OCI-LY3 (cell line): ENCODE results near the gene SMAD7.

ENCODE experiments used
- H2AFZ ChIP-seq: fragments of 200-600, 300-600 bp; shearing (Covaris generic); 2 replicates; pipeline ENCODE4 v1.6.0; 2014; ENCODE audit warnings: antibody characterized with exemption, low read depth, low read length
- H3K27ac ChIP-seq: fragments of 200-600, 300-600 bp; sonication (generic); 2 replicates; pipeline ENCODE4 v1.5.1; 2014; ENCODE audit warnings: mild to moderate bottlenecking, low read length, moderate library complexity, mixed read lengths
- H3K27me3 ChIP-seq: fragments of 200-600, 300-600 bp; sonication (generic); 2 replicates; pipeline ENCODE4 v1.6.1; 2014; ENCODE audit warnings: low read depth, low read length, mixed read lengths
- H3K36me3 ChIP-seq: fragments of 200-600, 300-600 bp; sonication (generic); replicated peaks from 2 replicates; pipeline ENCODE3; 2014; ENCODE audit warnings: low read depth, low read length, mixed read lengths
- H3K4me1 ChIP-seq: fragments of 300-600, 200-600 bp; sonication (generic); 2 replicates; pipeline ENCODE4 v1.6.1; 2014; ENCODE audit warnings: low read length, mixed read lengths
- H3K4me2 ChIP-seq: fragments of 200-600, 300-600 bp; sonication (generic); 2 replicates; pipeline ENCODE4 v1.6.1; 2014; ENCODE audit warnings: low read length, mixed read lengths
- H3K4me3 ChIP-seq: fragments of 300-600, 200-600 bp; sonication (generic); 2 replicates; pipeline ENCODE4 v1.5.1; 2014; ENCODE audit warnings: antibody characterized with exemption, mild to moderate bottlenecking, low read length, moderate library complexity
- H3K79me2 ChIP-seq: fragments of 300-600, 200-600 bp; shearing (Covaris generic); 2 replicates; pipeline ENCODE4 v1.6.1; 2014; ENCODE audit warnings: mild to moderate bottlenecking, low read length, mixed read lengths
- H3K9ac ChIP-seq: fragments of 300-600, 200-600 bp; shearing (Covaris generic); 2 replicates; pipeline ENCODE4 v1.6.0; 2014; ENCODE audit warnings: mild to moderate bottlenecking, low read length, moderate library complexity
- H3K9me3 ChIP-seq: fragments of 200-600, 300-600 bp; shearing (Covaris generic); 2 replicates; pipeline ENCODE4 v1.6.1; 2014; ENCODE audit warnings: low read length, mixed read lengths; ENCODE audit not compliant: insufficient read depth
- H4K20me1 ChIP-seq: fragments of 200-600, 300-600 bp; sonication (generic); 2 replicates; pipeline ENCODE4 v1.6.1; 2016; ENCODE audit warnings: low read length, mixed read lengths; ENCODE audit not compliant: insufficient read depth
- CTCF ChIP-seq: fragments of 200-600, 300-600 bp; sonication (generic); IDR thresholded peaks from 2 replicates; pipeline ENCODE4 v1.5.1; 2014; ENCODE audit warnings: antibody characterized with exemption, low read length, low read depth
- EZH2phosphoT487 ChIP-seq: fragments of 200-600 bp; shearing (Covaris generic); IDR thresholded peaks from 2 replicates; pipeline ENCODE4 v1.6.1; 2018; ENCODE audit warnings: antibody characterized with exemption, mixed run types, low read depth

SMAD7 gene

GRCh38 chr18:48882379-48882778 lies 68.4 kb downstream of the SMAD7 start:
- Histone ChIP-seq H4K20me1 (no peaks in the 10 kb centered on the region), H3K4me1 (peaks cover 6% of the 10 kb centered on the region; the same call in 1 of the 2 replicates), H3K27me3 (peaks cover 32% of the 10 kb centered on the region), H3K9me3 (no peaks in the 10 kb centered on the region), H3K9ac (no peak overlapping the region), H3K79me2 (no peaks in the 10 kb centered on the region), H3K36me3 (no peaks in the 10 kb centered on the region), H3K4me3 (no peak overlapping the region), H3K27ac (no peak overlapping the region), H3K4me2 (no peak overlapping the region), H2AFZ (no peak overlapping the region)
- no peak for TF ChIP-seq CTCF
- TF ChIP-seq EZH2phosphoT487: no peak

GRCh38 chr18:48880931-48881330 lies 69.8 kb downstream of the SMAD7 start:
- peaks cover 7% of the 10 kb centered on the region; the same call in 1 of the 2 replicates for H3K4me1 ChIP-seq
- H3K9me3 ChIP-seq: no peaks in the 10 kb centered on the region
- H4K20me1 ChIP-seq: no peaks in the 10 kb centered on the region
- no peak overlapping the region for H3K9ac ChIP-seq
- H2AFZ ChIP-seq: no peak overlapping the region
- H3K4me3 ChIP-seq: no peak overlapping the region
- no peaks in the 10 kb centered on the region for H3K36me3 ChIP-seq
- no peak overlapping the region for H3K4me2 ChIP-seq
- no peaks in the 10 kb centered on the region for H3K79me2 ChIP-seq
- no peak for TF ChIP-seq EZH2phosphoT487
- no peak for TF ChIP-seq CTCF
- H3K27ac ChIP-seq: no peak overlapping the region
- H3K27me3 ChIP-seq: peaks cover 38% of the 10 kb centered on the region

- Histone ChIP-seq H3K4me1 (peaks cover 11% of the 10 kb centered on the region; the same call in 1 of the 2 replicates), H3K79me2 (no peaks in the 10 kb centered on the region), H3K9ac (0 out of 2 replicates have a peak overlapping the region, but pooled peaks have one; percentile 0), H3K27ac (no peak overlapping the region), H3K9me3 (no peaks in the 10 kb centered on the region), H3K36me3 (no peaks in the 10 kb centered on the region), H4K20me1 (no peaks in the 10 kb centered on the region), H2AFZ (no peak overlapping the region), H3K4me3 (peak overlapping the region; percentile 35), H3K4me2 (peak overlapping the region; percentile 40), H3K27me3 (peaks cover 38% of the 10 kb centered on the region)
- TF ChIP-seq CTCF (no peak), EZH2phosphoT487 (no peak)
Measured at GRCh38 chr18:48879008-48879431, 71.7 kb downstream of the SMAD7 start.

GRCh38 chr18:48878471-48878870 lies 72.3 kb downstream of the SMAD7 start:
- H2AFZ ChIP-seq: no peak overlapping the region
- H4K20me1 ChIP-seq: no peaks in the 10 kb centered on the region
- peaks cover 38% of the 10 kb centered on the region for H3K27me3 ChIP-seq
- TF ChIP-seq CTCF (no peak), EZH2phosphoT487 (no peak)
- no peaks in the 10 kb centered on the region for H3K36me3 ChIP-seq
- no peak overlapping the region for H3K9ac ChIP-seq
- peaks cover 11% of the 10 kb centered on the region; the same call in 1 of the 2 replicates for H3K4me1 ChIP-seq
- H3K4me3 ChIP-seq: peak overlapping the region; percentile 35
- H3K9me3 ChIP-seq: no peaks in the 10 kb centered on the region
- peak overlapping the region; percentile 40 for H3K4me2 ChIP-seq
- no peak overlapping the region for H3K27ac ChIP-seq
- H3K79me2 ChIP-seq: no peaks in the 10 kb centered on the region
